Measurements from ENCODE around the gene PCNX2.

The PCNX2 gene

GRCh38 chr1:233268389-233269022 lies 27.0 kb downstream of the PCNX2 start:
- no peak for DNase-seq (ENCODE audit: low read depth in 2 of 2, low spot score in 1 of 2)

- no peak for DNase-seq (ENCODE audit: low read depth in 2 of 2, low spot score in 1 of 2)
Measured at GRCh38 chr1:233261695-233262094, 33.8 kb downstream of the PCNX2 start.

GRCh38 chr1:233261206-233261605 lies 34.3 kb downstream of the PCNX2 start:
- DNase-seq (ENCODE audit: low read depth in 2 of 2, low spot score in 1 of 2): no peak

- no peak for DNase-seq (ENCODE audit: low read depth in 2 of 2, low spot score in 1 of 2)
Measured at GRCh38 chr1:233257786-233258185, 37.7 kb downstream of the PCNX2 start.

- DNase-seq (ENCODE audit: low read depth in 2 of 2, low spot score in 1 of 2): no peak
Measured at GRCh38 chr1:233256789-233257188, 38.7 kb downstream of the PCNX2 start.

GRCh38 chr1:233256191-233256590 lies 39.3 kb downstream of the PCNX2 start:
- no peak for DNase-seq (ENCODE audit: low read depth in 2 of 2, low spot score in 1 of 2)

- DNase-seq (ENCODE audit: low read depth in 2 of 2, low spot score in 1 of 2): no peak
Measured at GRCh38 chr1:233255145-233255544, 40.4 kb downstream of the PCNX2 start.

- DNase-seq (ENCODE audit: low read depth in 2 of 2, low spot score in 1 of 2): no peak
Measured at GRCh38 chr1:233253832-233254331, 41.6 kb downstream of the PCNX2 start.

- no peak for DNase-seq (ENCODE audit: low read depth in 2 of 2, low spot score in 1 of 2)
Measured at GRCh38 chr1:233253231-233253831, 42.2 kb downstream of the PCNX2 start.

- no peak for DNase-seq (ENCODE audit: low read depth in 2 of 2, low spot score in 1 of 2)
Measured at GRCh38 chr1:233252441-233252840, 43.1 kb downstream of the PCNX2 start.

GRCh38 chr1:233251201-233251720 lies 44.3 kb downstream of the PCNX2 start:
- no peak for DNase-seq (ENCODE audit: low read depth in 2 of 2, low spot score in 1 of 2)

GRCh38 chr1:233248014-233248413 lies 47.5 kb downstream of the PCNX2 start:
- DNase-seq (ENCODE audit: low read depth in 2 of 2, low spot score in 1 of 2): no peak

GRCh38 chr1:233246965-233247364 lies 48.6 kb downstream of the PCNX2 start:
- no peak for DNase-seq (ENCODE audit: low read depth in 2 of 2, low spot score in 1 of 2)

- DNase-seq (ENCODE audit: low read depth in 2 of 2, low spot score in 1 of 2): no peak
Measured at GRCh38 chr1:233245191-233245765, 50.2 kb downstream of the PCNX2 start.

GRCh38 chr1:233244183-233244582 lies 51.3 kb downstream of the PCNX2 start:
- DNase-seq (ENCODE audit: low read depth in 2 of 2, low spot score in 1 of 2): no peak

- no peak for DNase-seq (ENCODE audit: low read depth in 2 of 2, low spot score in 1 of 2)
Measured at GRCh38 chr1:233242827-233243483, 52.6 kb downstream of the PCNX2 start.

- DNase-seq (ENCODE audit: low read depth in 2 of 2, low spot score in 1 of 2): no peak
Measured at GRCh38 chr1:233241759-233242158, 53.8 kb downstream of the PCNX2 start.

GRCh38 chr1:233240829-233241682 lies 54.5 kb downstream of the PCNX2 start:
- DNase-seq (ENCODE audit: low read depth in 2 of 2, low spot score in 1 of 2): no peak

- DNase-seq (ENCODE audit: low read depth in 2 of 2, low spot score in 1 of 2): no peak
Measured at GRCh38 chr1:233240371-233240770, 55.2 kb downstream of the PCNX2 start.

- no peak for DNase-seq (ENCODE audit: low read depth in 2 of 2, low spot score in 1 of 2)
Measured at GRCh38 chr1:233238884-233239431, 56.6 kb downstream of the PCNX2 start.

GRCh38 chr1:233237647-233238046 lies 57.9 kb downstream of the PCNX2 start:
- DNase-seq (ENCODE audit: low read depth in 2 of 2, low spot score in 1 of 2): no peak

All from stimulated activated CD8-positive, alpha-beta memory T cell treated with anti-CD3 and anti-CD28 coated beads, Interleukin-4, amount 100 ng/mL, for 1 hour (primary cell).